WERI-Rb-1 (cell line): ENCODE results near the gene SEC61A2.
"Not testable (repeated sequence)": the region's sequence is repeated elsewhere in the genome, so short reads cannot be mapped to it uniquely, and the experiment has no call there.

Experiments
- DNase-seq: peaks from one replicate; pipeline ENCODE4 v3.0.0-alpha.2; 2020
- H3K27ac ChIP-seq: fragments of 250-450 bp; sonication (Bioruptor Pico); 2 replicates; pipeline ENCODE4 v1.5.1; 2020; ENCODE audit warnings: mild to moderate bottlenecking, moderate library complexity
- H3K27me3 ChIP-seq: fragments of 250-450 bp; sonication (Bioruptor Pico); 2 replicates; pipeline ENCODE4 v1.5.1; 2021; ENCODE audit warnings: mild to moderate bottlenecking, low read depth, moderate library complexity; ENCODE audit not compliant: insufficient read depth, severe bottlenecking
- H3K36me3 ChIP-seq: fragments of 250-450 bp; sonication (Bioruptor Pico); 2 replicates; pipeline ENCODE4 v1.5.1; 2020; ENCODE audit warnings: mild to moderate bottlenecking, moderate library complexity
- H3K4me3 ChIP-seq: 2 replicates; pipeline ENCODE4 v1.5.1; 2011; ENCODE audit warnings: low read depth, mild to moderate bottlenecking, control low read depth, low read length
- H3K9me3 ChIP-seq: fragments of 250-450 bp; sonication (Bioruptor Pico); 2 replicates; pipeline ENCODE4 v1.5.1; 2021; ENCODE audit warnings: mild to moderate bottlenecking, moderate library complexity; ENCODE audit not compliant: severe bottlenecking
- TF ChIP-seq, protein P1 (sequence below): IDR thresholded peaks from 2 replicates; pipeline ENCODE4 v1.5.1; 2011; ENCODE audit warnings: low read depth, mild to moderate bottlenecking, control low read depth, inconsistent platforms, low read length

Gene SEC61A2

DNA sequence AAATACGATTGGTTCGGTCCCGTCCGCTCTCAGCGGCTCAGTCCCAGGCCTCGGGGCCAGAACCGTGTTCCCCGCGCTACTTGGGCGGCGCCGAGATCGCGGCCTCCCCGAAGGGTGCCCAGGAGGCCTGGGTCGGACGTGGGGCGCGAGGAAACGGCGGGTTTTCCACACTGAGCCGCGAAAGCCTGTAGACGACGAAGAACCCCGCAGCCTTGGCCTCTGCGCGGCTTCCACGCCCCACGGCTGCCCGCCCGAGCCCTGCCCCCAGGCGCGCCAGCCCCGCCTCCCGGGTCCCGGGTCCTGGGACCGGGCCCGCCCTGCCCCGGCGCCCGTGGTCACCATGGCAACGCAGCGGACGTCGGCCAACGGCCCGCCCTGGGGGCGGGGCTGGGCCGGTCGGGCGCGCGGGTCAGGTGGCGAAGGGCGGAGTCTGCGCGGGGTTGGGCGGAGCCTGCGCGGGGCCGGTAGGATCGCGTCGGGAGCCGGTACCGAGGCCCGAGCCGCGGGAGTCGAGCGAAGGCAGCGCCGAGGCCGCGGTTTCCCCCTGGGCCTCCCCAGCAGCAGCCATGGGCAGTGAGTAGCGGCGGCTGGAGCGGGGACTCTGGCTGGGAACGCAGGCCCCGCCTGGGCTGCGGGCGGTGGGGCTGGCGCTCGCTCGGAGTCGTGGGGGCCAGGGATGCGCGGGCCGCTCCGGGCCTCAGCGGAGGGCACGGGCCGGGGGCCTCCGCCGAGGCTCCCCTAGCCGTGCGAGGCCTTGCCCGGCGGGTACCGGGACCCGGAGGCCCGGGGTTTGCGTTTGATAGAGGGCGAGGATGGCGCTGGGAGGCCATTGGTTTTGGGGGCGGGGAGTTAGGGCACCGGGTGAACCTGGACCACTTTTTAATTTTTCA is at the start of gene SEC61A2:
Gene SEC61A2, plus strand, starts transcription at position 456 of the 890 bp plus-strand sequence. Its CDS starts 111 bp downstream, at position 567.
- Histone ChIP-seq H3K4me3 (peak within 1 kb of the TSS; percentile 77), H3K9me3 (no peaks in the 10 kb centered on the region), H3K27ac (peak within 1 kb of the TSS; percentile 63), H3K27me3 (no peaks in the 10 kb centered on the region), H3K36me3 (no peaks in the 10 kb centered on the region)
- TF ChIP-seq, protein P1, sequence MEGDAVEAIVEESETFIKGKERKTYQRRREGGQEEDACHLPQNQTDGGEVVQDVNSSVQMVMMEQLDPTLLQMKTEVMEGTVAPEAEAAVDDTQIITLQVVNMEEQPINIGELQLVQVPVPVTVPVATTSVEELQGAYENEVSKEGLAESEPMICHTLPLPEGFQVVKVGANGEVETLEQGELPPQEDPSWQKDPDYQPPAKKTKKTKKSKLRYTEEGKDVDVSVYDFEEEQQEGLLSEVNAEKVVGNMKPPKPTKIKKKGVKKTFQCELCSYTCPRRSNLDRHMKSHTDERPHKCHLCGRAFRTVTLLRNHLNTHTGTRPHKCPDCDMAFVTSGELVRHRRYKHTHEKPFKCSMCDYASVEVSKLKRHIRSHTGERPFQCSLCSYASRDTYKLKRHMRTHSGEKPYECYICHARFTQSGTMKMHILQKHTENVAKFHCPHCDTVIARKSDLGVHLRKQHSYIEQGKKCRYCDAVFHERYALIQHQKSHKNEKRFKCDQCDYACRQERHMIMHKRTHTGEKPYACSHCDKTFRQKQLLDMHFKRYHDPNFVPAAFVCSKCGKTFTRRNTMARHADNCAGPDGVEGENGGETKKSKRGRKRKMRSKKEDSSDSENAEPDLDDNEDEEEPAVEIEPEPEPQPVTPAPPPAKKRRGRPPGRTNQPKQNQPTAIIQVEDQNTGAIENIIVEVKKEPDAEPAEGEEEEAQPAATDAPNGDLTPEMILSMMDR: no peak
- DNase-seq: peak; percentile 87

DNA sequence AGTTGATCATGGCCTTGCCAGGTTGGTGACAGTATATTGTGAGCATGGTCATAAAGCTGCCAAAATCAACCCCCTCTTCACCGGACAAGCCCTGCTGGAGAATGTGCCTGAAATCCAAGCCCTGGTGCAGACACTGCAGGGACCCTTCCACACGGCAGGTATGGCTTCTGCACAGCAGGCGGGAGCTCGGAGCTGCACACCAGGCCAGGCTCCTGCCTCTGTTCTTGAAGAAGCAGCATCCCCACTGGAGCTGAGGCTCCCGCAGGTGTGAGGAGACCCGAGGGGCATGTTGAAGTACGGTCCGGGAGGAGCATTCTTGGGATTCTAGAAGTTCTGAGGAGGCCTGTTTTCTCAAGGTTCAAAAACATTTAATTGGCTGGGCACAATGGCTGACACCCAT is 48.0 kb upstream of the SEC61A2 start:
- DNase-seq: no peak
- TF ChIP-seq, protein P1: no peak
- no peaks in the 10 kb centered on the region for H3K27me3 ChIP-seq
- no peak overlapping the region for H3K27ac ChIP-seq
- H3K4me3 ChIP-seq: no peak overlapping the region
- H3K36me3 ChIP-seq: no peaks in the 10 kb centered on the region; the same call in 1 of the 2 replicates
- H3K9me3 ChIP-seq: no peaks in the 10 kb centered on the region

DNA sequence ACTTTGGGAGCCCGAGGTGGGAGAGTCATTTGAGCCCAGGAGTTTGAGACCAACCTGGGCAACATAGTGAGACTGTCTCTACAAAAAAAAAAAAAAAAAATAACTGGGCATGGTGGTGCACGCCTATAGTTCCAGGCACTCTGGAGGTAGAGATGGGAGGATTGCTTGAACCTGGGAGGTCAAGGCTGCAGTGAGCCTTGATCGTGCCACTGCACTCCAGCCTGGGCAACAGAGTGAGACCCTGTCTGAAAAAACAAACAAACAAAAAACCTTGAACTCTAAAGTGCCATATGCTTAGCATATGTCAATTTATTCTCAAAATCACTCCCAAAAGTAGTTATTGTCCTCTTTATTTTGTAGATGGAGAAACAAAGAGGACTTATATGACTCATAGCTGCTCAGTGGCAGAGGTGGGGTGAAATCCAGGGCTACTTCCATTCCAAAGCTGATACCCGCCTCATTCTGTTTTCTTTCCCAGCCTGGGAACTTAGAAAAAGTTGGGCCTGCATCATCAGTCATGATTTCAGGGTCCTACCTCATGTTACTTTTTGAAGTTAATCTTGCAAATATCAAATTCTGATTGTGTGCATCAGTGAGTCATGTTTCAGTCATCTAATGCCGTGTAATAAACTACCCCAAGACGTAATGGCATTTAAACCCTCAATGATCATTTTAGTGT is 47.5 kb upstream of the SEC61A2 start:
- Histone ChIP-seq H3K9me3 (no peaks in the 10 kb centered on the region), H3K27me3 (no peaks in the 10 kb centered on the region), H3K4me3 (no peak overlapping the region), H3K27ac (no peak overlapping the region), H3K36me3 (no peaks in the 10 kb centered on the region; the same call in 1 of the 2 replicates)
- DNase-seq: no peak
- TF ChIP-seq, protein P1: no peak

DNA sequence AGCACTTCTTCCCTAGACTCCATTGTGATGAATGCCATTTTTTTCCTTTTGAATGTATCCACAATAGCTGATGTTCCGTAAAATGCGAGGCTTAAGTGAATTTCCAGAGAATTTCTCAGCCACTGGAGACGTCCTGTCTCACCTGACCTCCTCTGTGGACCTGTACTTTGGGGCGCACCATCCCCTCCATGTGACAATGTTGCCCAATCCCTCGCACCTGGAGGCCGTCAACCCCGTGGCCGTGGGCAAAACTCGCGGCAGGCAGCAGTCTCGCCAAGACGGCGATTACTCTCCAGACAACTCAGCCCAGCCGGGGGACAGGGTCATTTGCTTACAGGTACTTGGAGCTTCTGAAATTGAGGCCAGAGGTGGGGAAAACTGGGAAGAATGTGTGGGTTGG is 40.6 kb upstream of the SEC61A2 start:
- Histone ChIP-seq H3K36me3 (peaks cover 2% of the 10 kb centered on the region), H3K4me3 (no peak overlapping the region), H3K27ac (no peak overlapping the region), H3K9me3 (no peaks in the 10 kb centered on the region), H3K27me3 (no peaks in the 10 kb centered on the region)
- TF ChIP-seq, protein P1: no peak
- DNase-seq: no peak

DNA sequence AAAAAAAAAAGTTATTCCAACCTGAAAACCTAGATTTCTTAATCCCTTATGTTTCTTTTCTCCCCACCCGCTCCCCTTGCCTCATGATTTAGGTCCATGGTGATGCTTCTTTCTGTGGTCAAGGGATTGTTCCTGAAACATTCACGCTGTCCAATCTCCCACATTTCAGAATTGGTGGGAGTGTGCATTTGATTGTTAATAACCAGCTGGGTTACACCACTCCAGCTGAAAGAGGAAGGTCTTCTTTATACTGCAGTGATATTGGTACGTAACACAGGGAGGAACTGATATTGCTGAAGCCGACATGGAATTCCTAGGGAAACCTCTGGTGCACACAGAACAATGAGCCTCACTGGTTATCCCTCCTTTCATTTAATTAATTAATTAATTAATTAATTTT is 38.1 kb upstream of the SEC61A2 start:
- H3K9me3 ChIP-seq: no peaks in the 10 kb centered on the region
- DNase-seq: no peak
- H3K27me3 ChIP-seq: no peaks in the 10 kb centered on the region
- H3K27ac ChIP-seq: no peak overlapping the region
- H3K36me3 ChIP-seq: peaks cover 2% of the 10 kb centered on the region
- TF ChIP-seq, protein P1: no peak
- H3K4me3 ChIP-seq: no peak overlapping the region

DNA sequence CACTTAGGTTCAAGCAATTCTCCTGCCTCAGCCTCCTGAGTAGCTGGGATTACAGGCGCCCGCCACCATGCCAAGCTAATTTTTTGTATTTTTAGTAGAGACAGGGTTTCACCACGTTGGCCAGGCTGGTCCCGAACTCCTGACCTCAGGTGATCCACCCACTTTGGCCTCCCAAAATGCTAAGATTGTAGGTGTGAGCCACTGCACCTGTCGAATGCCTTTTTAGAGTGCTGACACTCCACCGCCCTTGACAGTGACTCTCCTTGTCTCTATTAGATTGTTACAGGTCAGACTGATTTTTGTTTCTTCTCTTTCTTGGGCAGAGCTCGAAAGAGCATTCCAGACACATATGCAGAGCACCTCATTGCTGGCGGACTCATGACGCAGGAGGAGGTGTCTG is 32.1 kb upstream of the SEC61A2 start:
- H3K9me3 ChIP-seq, DNase-seq, H3K27ac ChIP-seq, H3K36me3 ChIP-seq, H3K27me3 ChIP-seq, H3K4me3 ChIP-seq: not testable (repeated sequence)
